NCI-H1694 (cell line): Measurements from ENCODE around the gene GALNT12.

Experiments
- DNase-seq: peaks from one replicate; lab custom pipeline; 2025; lab: John Stamatoyannopoulos, UW

GALNT12 gene

DNA sequence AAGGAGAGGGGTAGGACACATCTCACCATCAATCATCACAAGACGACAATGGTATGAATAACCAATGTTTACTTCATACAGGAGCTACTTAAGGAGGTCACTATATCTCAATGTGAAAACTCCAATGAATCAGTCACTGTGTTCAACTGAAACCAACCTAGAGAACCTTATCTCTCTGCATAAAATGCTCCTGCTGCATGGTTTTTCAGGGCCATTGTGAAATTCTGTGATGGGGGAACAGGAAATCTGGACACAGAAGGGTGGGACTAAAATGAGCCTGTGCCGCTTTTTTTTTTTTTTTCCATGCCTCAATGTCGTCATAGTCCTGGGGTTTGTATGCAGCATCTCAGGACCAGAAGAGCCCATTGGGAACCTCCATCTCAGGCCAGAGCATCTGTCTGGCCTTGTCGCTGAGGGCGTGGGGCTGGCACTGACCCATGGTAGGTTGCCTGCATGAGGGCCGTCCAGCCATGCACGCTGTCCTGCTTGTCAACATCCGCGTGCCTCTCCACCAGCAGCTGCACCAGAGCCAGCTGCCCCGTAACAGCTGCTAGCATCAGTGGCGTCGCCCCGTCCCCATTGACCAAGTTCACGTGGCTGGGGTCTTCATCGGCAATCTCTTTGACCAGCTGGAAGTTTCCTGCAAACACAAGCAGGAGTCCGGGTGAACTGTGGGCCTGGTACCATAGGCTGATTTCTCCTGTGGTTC lies 23.8 kb upstream of the GALNT12 start:
- no peak for DNase-seq

GRCh38 chr9:98784831-98785806 lies 22.4 kb upstream of the GALNT12 start:
- no peak for DNase-seq

DNA sequence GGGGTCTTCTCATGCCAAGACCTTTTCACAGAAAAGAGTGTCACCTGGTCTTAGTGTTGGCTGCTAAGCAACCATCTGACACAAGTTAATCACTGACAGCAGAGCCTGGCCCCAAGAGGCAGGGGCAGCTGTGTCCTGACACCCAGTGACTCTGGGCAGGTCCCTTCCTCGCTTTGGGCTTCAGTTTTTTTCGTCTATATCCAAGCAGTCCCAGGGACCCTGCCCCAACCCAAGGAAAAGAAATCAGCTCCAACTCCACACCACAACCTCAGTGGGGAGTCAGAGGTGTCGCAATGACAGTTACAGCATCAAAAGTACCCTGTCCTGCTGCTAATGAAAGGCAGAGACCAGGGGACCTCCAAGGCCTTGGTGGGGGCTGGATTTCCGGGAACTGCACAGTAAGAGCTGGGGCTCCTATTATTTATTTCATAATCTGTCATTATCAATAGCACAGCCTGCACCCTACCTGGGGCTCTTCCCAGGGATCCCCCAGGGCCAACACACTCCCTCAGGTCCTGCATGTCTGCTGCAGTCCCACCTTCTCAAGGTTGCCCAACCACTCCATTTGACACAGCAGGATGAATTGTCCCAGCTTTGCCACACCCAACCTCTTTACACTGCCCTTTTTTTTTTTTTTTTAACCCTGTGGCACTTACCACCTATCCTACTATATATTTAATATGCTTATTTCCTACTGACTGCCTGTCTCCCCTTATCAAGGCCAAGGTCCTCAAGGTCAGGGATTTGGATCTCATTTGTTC lies 20.5 kb upstream of the GALNT12 start:
- no peak for DNase-seq

DNA sequence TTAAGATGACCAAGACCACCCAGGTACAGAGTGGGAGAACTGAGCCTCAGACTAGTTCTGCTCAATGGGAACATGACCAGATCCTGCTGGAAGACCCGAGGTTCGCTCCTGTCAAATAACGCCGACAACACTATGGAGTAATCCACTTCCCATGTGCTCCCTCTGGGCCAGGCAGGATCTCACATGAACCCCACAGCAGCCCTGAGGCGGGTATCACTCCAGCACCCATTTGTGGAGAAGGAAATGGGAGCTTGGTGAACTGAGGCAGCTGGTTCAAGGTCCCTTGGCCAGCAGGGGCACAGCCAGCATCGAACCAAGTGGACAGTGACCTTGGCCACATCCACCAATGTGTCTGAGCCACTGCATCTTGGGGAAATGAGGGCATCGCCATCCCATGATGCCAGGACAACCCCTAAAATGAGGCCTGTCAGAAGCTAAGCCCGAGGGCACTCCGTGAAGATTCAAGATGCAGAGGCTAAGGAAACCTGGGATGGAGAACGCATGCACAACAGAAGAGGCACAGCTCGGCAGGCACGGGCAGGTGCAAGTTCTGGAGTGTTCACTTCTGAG lies 19.6 kb upstream of the GALNT12 start:
- DNase-seq: no peak

DNA sequence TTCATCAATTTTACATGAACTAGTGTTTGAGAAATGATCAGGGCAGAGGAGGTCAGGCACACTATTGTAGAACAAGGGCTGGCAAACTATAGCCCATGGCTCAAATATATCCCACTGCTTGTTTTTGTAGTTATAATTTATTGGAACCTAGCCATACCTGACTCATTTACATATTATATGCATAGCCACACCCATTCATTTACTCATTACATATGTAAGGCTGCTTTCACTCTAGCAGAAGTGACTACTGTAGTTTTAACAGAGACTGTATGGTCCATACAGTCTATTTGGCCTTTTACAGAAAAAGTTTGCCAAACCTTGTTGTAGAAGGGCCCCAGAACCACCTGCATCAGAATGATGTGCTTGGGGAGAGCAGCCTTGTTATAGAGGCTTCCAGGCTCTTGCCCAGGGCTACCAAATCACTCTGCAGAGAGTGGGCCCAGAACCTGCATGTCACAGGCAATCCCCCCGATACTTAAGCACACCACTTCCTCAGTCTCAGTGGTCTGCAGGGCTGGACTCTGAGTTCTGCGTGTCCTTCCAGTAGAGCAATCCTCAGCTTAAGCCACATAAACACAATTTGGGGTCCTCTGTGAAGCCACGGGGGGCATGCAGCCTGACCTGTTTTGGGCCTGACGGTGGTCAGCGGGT lies 17.9 kb upstream of the GALNT12 start:
- no peak for DNase-seq

DNA sequence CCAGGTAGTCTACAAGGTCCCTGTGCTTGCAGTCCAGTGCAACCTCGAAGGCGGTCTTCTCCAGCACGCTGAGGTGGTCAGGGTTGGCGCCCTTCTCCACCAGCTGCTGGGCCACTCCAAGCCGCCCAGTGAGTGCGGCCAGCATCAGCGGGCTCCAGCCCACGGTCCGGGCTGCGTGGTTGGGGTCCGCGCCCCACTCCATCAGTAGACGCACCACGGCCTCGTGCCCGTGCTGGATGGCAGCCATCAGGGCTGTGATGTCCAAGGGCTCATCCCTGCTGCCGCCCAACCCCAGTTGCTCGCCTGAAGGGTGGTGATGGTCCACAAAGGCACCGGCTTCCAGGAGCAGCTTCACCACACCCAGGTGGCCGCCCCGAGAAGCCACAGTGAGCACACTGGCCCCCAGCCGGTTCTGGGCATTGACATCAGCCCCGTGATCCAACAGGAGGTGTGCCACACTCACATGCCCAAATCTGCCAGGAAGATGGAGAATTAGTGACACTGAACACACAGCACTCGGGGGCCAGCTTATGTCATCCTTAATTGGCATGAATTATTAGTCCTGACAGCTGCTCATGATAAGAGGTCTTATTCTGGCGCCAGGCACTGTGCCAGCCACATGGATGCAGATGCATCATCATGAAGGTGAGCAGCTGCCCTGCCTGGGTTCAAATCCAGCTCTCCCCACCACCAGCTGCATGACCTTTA lies 17.2 kb upstream of the GALNT12 start:
- DNase-seq: peak; percentile 96

GRCh38 chr9:98790842-98791607 lies 16.4 kb upstream of the GALNT12 start:
- no peak for DNase-seq

DNA sequence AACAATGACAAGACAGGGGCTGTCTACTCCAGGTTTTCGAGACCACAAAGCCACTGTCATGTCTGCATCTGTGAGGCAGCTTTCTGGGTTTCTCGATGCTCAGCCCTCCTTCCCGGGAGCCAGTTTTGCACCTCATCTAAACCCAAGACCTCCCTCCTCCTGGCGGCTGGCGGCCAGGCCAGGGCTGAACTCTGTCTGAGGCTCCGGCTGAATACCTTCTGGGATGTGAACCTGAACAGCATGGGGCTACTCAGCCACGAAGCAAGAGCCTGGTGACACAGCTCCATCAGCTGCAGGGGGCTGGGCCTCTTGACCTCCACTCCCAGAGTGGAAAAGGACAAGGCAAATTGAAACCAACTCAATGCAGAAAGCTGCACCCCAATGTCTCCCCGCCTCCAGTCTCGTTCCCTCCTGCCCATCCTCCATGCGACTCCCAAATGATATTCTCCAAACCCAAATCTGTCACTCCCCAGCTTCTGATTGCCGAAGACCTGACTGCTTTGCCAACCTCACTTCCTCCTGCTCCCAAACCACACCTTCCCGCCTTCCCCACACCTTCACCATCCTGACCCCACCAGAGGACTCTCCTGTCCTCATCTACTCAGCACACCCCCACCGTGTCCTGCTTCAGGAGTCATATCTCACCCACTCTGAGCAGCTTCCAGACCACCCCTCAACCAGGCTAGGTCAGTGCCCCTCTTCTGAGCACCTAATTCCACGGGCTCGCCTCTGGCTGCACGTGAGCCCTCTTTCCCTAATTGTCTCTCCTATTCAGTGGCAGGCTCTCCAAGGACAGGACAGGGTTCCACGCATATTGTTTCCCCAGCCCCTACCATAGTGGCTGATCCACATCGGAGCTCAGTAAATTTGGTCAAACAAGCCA lies 15.6 kb upstream of the GALNT12 start:
- no peak for DNase-seq

- no peak for DNase-seq
Measured at GRCh38 chr9:98793031-98793430, 14.4 kb upstream of the GALNT12 start.

- DNase-seq: no peak
Measured at GRCh38 chr9:98794802-98795201, 12.7 kb upstream of the GALNT12 start.

DNA sequence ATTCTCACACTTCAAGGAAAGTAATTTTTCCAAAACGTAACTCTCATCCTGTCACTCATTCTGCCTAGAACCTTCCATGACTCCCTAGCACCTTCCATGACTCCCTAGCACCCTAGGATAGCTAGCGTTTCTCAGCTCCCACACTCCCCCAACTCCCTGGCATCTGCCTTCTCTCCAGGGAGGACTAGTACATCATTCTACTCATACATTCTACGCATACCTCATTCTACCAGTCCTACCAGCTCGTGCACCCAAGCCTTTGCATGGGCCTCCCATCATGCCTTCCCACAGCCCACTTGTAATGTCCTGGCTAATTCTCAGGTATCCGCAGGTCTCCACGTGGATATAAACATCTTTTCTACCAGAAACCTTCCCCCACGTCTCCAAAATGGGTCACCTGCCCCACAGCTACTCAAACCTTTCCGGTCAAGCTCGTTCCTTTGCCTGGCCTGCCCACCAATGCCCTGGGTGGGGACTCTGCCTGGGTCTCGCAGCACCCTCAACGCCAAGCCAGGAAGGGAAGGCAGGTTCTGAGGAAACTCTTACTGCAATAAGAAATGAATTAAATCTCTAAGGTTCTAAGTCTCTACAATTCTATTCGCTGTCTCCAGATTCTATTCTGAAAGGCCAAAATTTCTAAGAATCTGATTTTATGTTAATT lies 12.0 kb upstream of the GALNT12 start:
- DNase-seq: no peak

- DNase-seq: no peak
Measured at GRCh38 chr9:98795970-98796363, 11.5 kb upstream of the GALNT12 start.

DNA sequence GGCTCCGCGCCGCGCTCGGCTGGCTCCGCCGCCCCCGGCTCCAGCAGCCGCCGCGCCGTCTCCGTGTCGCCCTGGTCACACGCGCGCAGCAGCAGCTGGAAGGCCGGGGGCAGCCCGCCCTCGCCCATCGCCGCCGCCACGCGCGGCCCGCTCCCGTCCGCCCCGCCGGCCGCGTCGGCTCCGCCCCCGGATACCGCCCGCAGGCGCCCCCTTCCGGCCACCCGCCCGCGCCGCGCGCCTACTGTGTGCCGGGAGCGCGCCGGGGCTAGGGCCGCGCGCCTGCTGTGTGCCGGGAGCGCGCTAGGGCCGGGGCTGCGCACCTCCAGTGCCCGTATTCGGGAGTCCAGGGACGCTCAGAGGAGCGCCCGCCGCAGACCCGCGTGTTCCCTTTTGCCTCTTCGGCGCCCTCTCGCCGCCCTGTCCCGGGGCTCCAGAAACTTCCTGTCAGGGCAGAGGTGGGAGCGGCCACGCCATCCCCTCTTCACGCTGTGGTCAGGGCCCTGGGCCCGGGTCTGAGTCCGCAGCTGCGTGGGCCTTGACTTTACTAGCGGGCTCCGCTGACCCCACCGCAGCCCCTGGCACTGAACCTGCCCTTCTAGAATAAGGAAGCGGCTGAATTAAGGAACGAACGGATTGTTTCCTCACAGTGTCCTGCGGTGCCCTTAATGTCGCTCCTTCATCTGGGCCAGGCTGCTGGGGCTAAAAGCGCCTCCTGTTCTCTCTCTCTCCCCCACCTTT lies 10.9 kb upstream of the GALNT12 start, which contains the start of gene ANKS6:
Gene ANKS6 (minus strand): TSS at position 192 of the 738 bp plus-strand sequence. CDS start 64 bp downstream, at position 128.
- DNase-seq: no peak

DNA sequence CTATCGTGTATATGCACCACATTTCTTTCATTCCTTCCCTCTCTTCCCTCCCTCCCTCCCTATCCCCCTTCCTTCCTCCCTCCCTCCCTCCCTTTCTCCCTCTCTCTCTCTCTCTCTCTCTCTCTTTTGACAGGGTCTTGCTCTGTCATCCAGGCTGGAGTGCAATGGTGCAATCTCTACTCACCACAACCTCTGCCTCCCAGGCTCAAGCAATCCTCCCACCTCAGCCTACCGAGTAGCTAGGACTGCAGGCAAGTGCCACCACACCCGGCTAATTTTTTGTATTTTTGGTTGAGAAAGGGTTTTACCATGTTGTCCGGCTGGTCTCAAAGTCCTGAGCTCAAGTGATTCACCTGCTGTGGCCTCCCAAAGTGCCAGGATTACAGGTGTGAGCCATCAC lies 10.0 kb upstream of the GALNT12 start:
- no peak for DNase-seq

DNA sequence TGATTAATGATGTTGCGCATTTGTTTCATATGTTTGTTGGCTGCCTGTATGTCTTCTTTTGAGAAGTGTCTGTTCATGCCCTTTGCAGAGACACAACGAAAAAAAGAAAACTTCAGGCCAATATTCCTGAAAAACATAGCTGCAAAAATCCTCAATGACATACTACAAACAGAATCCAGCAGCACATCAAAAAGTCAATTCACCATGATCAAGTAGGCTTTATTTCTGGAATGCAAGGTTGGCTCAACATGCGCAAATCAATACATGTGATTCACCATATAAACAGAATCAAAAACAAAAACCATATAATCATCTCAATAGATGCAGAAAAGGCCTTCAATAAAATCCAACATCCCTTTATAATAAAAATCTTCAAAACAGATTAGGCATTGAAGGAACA lies 9.2 kb upstream of the GALNT12 start:
- DNase-seq: no peak

DNA sequence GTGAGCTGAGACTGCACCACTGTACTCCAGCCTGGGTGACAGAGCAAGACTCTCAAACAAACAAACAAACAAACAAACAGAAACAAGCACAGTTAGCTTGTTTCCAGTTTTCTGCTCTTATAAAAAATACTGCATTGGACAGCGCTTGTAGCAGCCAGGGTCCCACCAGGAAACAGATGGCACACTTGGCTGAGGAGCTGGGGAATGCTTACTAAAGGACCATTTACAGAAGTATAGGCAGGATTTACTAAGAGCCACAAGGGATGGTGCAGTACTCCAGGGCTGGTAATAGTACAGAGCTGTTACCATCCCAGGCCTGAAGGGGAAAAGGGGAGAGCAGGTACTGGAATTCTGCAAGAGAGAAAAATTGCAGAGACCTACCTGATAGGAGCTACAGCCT lies 5.9 kb upstream of the GALNT12 start:
- peak; percentile 46 for DNase-seq

DNA sequence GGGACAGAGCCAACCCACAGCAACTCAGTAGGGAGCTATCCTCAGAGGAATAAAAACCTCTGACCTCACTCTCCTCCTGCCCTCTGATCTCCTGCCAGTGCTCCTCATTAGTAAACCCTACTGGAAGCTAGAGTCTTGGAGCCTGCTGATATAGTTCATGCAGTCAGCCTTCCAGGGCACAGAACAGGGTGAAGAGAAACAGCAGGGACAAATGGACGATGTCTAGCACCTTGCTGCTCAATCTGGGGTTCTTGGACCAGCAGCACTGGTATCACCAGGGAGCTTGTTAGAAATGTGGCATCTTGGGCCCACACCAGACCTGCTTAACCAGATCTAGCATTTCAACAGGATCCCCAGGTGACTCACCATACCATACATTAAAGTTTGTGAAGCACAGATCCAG lies 5.5 kb upstream of the GALNT12 start:
- DNase-seq: no peak

GRCh38 chr9:98804083-98804482 lies 3.4 kb upstream of the GALNT12 start:
- DNase-seq: no peak
